HG02840 (cell line): ENCODE data around the gene NABP2.
"Not testable (repeated sequence)": the region's sequence is repeated elsewhere in the genome, so short reads cannot be mapped to it uniquely, and the experiment has no call there.

ENCODE experiments used
- ATAC-seq: cut with Tn5 transposase; IDR thresholded peaks from one replicate; pipeline ENCODE4 v1.9.1; 2021; ENCODE audit warnings: mild to moderate bottlenecking, moderate library complexity, moderate number of reproducible peaks; ENCODE audit not compliant: unreplicated experiment, low FRiP score

The NABP2 gene

GRCh38 chr12:56224102-56224701 lies at the start of gene NABP2:
TSS of gene NABP2 (plus strand) at chr12:56224342. CDS start at chr12:56224857, 515 bp downstream.
- peak; percentile 56 for ATAC-seq

- ATAC-seq, result no peak
Observed at GRCh38 chr12:56178347-56178746, 45.8 kb upstream of the NABP2 start.

GRCh38 chr12:56186957-56187356 lies 37.2 kb upstream of the NABP2 start:
- no peak for ATAC-seq

- ATAC-seq, result no peak
Observed at GRCh38 chr12:56188131-56188777, 35.9 kb upstream of the NABP2 start.

- ATAC-seq, result no peak
Observed at GRCh38 chr12:56188778-56189098, 35.4 kb upstream of the NABP2 start.

GRCh38 chr12:56189099-56189917 lies 34.8 kb upstream of the NABP2 start, which contains the start of gene SMARCC2:
TSS of gene SMARCC2 (minus strand) at chr12:56189483. CDS start at chr12:56189461, 22 bp downstream.
- ATAC-seq, result no peak

GRCh38 chr12:56189918-56190694 lies 34.0 kb upstream of the NABP2 start:
- no peak for ATAC-seq

- ATAC-seq, result no peak
Observed at GRCh38 chr12:56190695-56191155, 33.4 kb upstream of the NABP2 start.

GRCh38 chr12:56192582-56192981 lies 31.6 kb upstream of the NABP2 start:
- ATAC-seq, result no peak

GRCh38 chr12:56193025-56193578 lies 31.0 kb upstream of the NABP2 start:
- ATAC-seq, result no peak

GRCh38 chr12:56196818-56197550 lies 27.2 kb upstream of the NABP2 start:
- ATAC-seq, result not testable (repeated sequence)

GRCh38 chr12:56197921-56198635 lies 26.1 kb upstream of the NABP2 start:
- ATAC-seq, result no peak

- no peak for ATAC-seq
Observed at GRCh38 chr12:56198836-56199235, 25.3 kb upstream of the NABP2 start.

- ATAC-seq, result no peak
Observed at GRCh38 chr12:56202366-56202765, 21.8 kb upstream of the NABP2 start.

GRCh38 chr12:56202838-56203237 lies 21.3 kb upstream of the NABP2 start:
- ATAC-seq, result no peak

- ATAC-seq, result no peak
Observed at GRCh38 chr12:56204275-56204674, 19.9 kb upstream of the NABP2 start.

- no peak for ATAC-seq
Observed at GRCh38 chr12:56205445-56205844, 18.7 kb upstream of the NABP2 start.

GRCh38 chr12:56206452-56207166 lies 17.5 kb upstream of the NABP2 start:
- ATAC-seq, result no peak
